ENCODE results near the gene SLC37A2. TPM values are rescaled to one million over a fixed set of nuclear protein-coding genes. Genes with fewer than 3 reads are reported as not detected.

SLC37A2 gene
- total RNA-seq, 6 experiments from 2014 or later = 1.7 to 4.5 (median 3.7) TPM

DNA sequence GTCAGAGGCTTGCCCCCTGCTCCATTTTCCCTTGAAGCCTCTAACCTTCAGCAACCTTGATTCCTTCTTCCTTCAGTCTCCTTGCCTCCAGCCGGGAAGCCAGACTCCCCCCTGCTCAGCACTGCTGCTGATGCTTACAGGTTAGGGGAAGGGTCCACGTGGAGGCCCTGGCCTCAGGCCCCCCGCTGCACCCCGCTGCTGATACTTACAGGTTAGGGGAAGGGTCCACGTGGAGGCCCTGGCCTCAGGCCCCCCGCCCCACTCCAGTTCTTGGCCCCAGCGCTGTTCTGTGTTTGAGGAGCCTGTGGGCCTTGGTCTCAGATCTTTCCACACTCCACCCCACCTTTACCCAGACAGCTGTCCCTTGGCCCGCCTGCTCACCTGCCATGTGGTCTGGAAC lies 75.9 kb downstream of the SLC37A2 start:
- H3K4me1 Mint-ChIP-seq (ENCODE audit: low read depth) = peaks cover 8% of the 10 kb centered on the region; the same call in 1 of the 2 replicates
- no peaks in the 10 kb centered on the region for H3K36me3 Mint-ChIP-seq (ENCODE audit: low read depth)
- no peaks in the 10 kb centered on the region for H3K9me3 Mint-ChIP-seq
- no peak for DNase-seq
- no peak overlapping the region for H3K27ac Mint-ChIP-seq
- no peak overlapping the region for H3K4me3 Mint-ChIP-seq
- TF ChIP-seq, protein P1, sequence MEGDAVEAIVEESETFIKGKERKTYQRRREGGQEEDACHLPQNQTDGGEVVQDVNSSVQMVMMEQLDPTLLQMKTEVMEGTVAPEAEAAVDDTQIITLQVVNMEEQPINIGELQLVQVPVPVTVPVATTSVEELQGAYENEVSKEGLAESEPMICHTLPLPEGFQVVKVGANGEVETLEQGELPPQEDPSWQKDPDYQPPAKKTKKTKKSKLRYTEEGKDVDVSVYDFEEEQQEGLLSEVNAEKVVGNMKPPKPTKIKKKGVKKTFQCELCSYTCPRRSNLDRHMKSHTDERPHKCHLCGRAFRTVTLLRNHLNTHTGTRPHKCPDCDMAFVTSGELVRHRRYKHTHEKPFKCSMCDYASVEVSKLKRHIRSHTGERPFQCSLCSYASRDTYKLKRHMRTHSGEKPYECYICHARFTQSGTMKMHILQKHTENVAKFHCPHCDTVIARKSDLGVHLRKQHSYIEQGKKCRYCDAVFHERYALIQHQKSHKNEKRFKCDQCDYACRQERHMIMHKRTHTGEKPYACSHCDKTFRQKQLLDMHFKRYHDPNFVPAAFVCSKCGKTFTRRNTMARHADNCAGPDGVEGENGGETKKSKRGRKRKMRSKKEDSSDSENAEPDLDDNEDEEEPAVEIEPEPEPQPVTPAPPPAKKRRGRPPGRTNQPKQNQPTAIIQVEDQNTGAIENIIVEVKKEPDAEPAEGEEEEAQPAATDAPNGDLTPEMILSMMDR (IDR thresholded peaks at IDR 0.05) = no peak
- H3K27me3 Mint-ChIP-seq (ENCODE audit: insufficient read depth) = peaks cover 21% of the 10 kb centered on the region

GRCh38 chr11:125139778-125140177 lies 76.7 kb downstream of the SLC37A2 start:
- H3K4me1 Mint-ChIP-seq (ENCODE audit: low read depth) = peaks cover 8% of the 10 kb centered on the region; the same call in 1 of the 2 replicates
- no peaks in the 10 kb centered on the region for H3K9me3 Mint-ChIP-seq

More at GRCh38 chr11:125139778-125140177, 76.7 kb downstream of the SLC37A2 start:
- TF ChIP-seq, protein P1 (IDR thresholded peaks at IDR 0.05) = no peak
- DNase-seq = no peak
- Mint-ChIP-seq H3K36me3 (ENCODE audit: low read depth) (no peaks in the 10 kb centered on the region), H3K27me3 (ENCODE audit: insufficient read depth) (peaks cover 23% of the 10 kb centered on the region), H3K4me3 (no peak overlapping the region), H3K27ac (no peak overlapping the region)

Other genes with a start within 250 kb of the SLC37A2 start
- 1 to 10 TPM; 1.9 to 3.3 (median 2.6) TPM for gene ROBO3, start 197.9 kb upstream of the SLC37A2 start, total RNA-seq (2021; fragmentation: NEBNext Ultra II Directional; extraction: Animal tissue kit (Norgen Biotek cat#: 25700))
- under 1 TPM; 0.46 to 0.63 (median 0.56) TPM for gene ROBO4, start 165.4 kb upstream of the SLC37A2 start, total RNA-seq (2021; fragmentation: NEBNext Ultra II Directional; extraction: Animal tissue kit (Norgen Biotek cat#: 25700))
- gene HEPN1, start 144.1 kb upstream of the SLC37A2 start, total RNA-seq (2021; fragmentation: NEBNext Ultra II Directional; extraction: Animal tissue kit (Norgen Biotek cat#: 25700)) = not detected
- gene HEPACAM, start 127.3 kb upstream of the SLC37A2 start, total RNA-seq (2021; fragmentation: NEBNext Ultra II Directional; extraction: Animal tissue kit (Norgen Biotek cat#: 25700)) = under 1 TPM in 1 of 6 experiments, not detected in 5; 0.31 TPM
- 1 to 10 TPM; 1.3 to 3.2 (median 2.5) TPM for gene CCDC15, start 109.1 kb upstream of the SLC37A2 start, total RNA-seq (2021; fragmentation: NEBNext Ultra II Directional; extraction: Animal tissue kit (Norgen Biotek cat#: 25700))
- 10 to 100 TPM; 14.9 to 24.3 (median 20.7) TPM for gene TMEM218, start 48.3 kb downstream of the SLC37A2 start, total RNA-seq (2021; fragmentation: NEBNext Ultra II Directional; extraction: Animal tissue kit (Norgen Biotek cat#: 25700))
- under 1 TPM in 1 of 6 experiments, not detected in 5; 0.10 TPM for gene PKNOX2, start 101.4 kb downstream of the SLC37A2 start, total RNA-seq (2021; fragmentation: NEBNext Ultra II Directional; extraction: Animal tissue kit (Norgen Biotek cat#: 25700))